Kidney (tissue), 14 donors: ENCODE results near the gene SLCO4A1. TPM values are rescaled to one million over a fixed set of nuclear protein-coding genes. Genes with fewer than 3 reads are reported as not detected.

ENCODE experiments used
- DNase-seq, 5 donors: peaks; one replicate each; pipeline ENCODE4 v3.0.0-alpha.2; 2013 to 2020
- FAIRE-seq: peaks from 2 replicates; lab custom pipeline; 2012; peaks lifted over from hg19 to GRCh38; lab: Jason Lieb, UNC
- H3K27ac ChIP-seq, 2 donors: one replicate each; pipeline ENCODE4 v1.7.0; 2013; ENCODE audit warnings: low read depth in 2 of 2, low read length in 2 of 2, inconsistent platforms in 1 of 2
- H3K27me3 ChIP-seq: one replicate; pipeline ENCODE4 v1.7.1; 2013; ENCODE audit warnings: low read length, inconsistent platforms; ENCODE audit not compliant: control insufficient read depth, insufficient read depth
- H3K36me3 ChIP-seq, 3 donors: one replicate each; pipeline versions ENCODE4 v1.7.0 to v1.7.1; 2013; ENCODE audit warnings: low read length in 3 of 3, control low read depth in 1 of 3, inconsistent platforms in 1 of 3; ENCODE audit not compliant: insufficient read depth in 3 of 3, control insufficient read depth in 2 of 3
- H3K4me1 ChIP-seq, 3 donors: one replicate each; pipeline versions ENCODE4 v1.7.0 to v1.7.1; 2013; ENCODE audit warnings: low read length in 3 of 3, inconsistent platforms in 1 of 3, low read depth in 1 of 3; ENCODE audit not compliant: control insufficient read depth in 2 of 3, insufficient read depth in 2 of 3
- H3K4me3 ChIP-seq, 3 donors: one replicate each; pipeline versions ENCODE4 v1.7.0 to v1.8.1; 2013; ENCODE audit warnings: low read length in 3 of 3, control low read depth in 1 of 3, inconsistent platforms in 1 of 3
- H3K9ac ChIP-seq, 3 donors: one replicate each; pipeline versions ENCODE4 v1.7.0 to v1.7.1; 2013; ENCODE audit warnings: low read length in 3 of 3, control low read depth in 1 of 3, inconsistent platforms in 1 of 3
- H3K9me3 ChIP-seq, 3 donors: one replicate each; pipeline versions ENCODE4 v1.7.0 to v1.7.1; 2013; ENCODE audit warnings: low read length in 3 of 3, control low read depth in 1 of 3, inconsistent platforms in 1 of 3; ENCODE audit not compliant: control insufficient read depth in 2 of 3, insufficient read depth in 1 of 3
- intact Hi-C: fragments of 100-400 bp; cut with DNase I; formaldehyde crosslinking; loops from one replicate; pipeline ENCODE4 v1.11.1; 2022
- polyA plus RNA-seq: library from polyadenylated mRNA; stranded (reverse); fragments of 350-450 nt; fragmentation: Illumina TruSeq; extraction: RNeasy Lipid Tissue Mini Kit (QIAGEN cat#74804); gene quantifications from one replicate; pipeline ENCODE4 v1.2.3, GENCODE V29; 2014; ENCODE audit warnings: low read depth, low replicate concordance; ENCODE audit not compliant: insufficient read depth
- total RNA-seq: library from RNA; stranded (reverse); fragmentation: NEBNext Ultra II Directional; extraction: Animal tissue kit (Norgen Biotek cat#: 25700); gene quantifications from one replicate; pipeline ENCODE4 v1.2.1, GENCODE V29; 2021
- TF ChIP-seq, protein P1 (sequence below): IDR thresholded peaks from 3 replicates; pipeline ENCODE4 v1.5.1; 2012; ENCODE audit warnings: mild to moderate bottlenecking, moderate library complexity, borderline replicate concordance; ENCODE audit not compliant: insufficient read depth; ENCODE audit errors: extremely low read depth
- donor health status: control.
- donor health status: control.
- donor health status: control.
- donor health status: control.
- donor health status: control.
- donor health status: DM: yes; HTN: yes; CAD: no.
- donor health status: Normal renal cell carcinoma (clear cell type).

Gene SLCO4A1
- total and polyA plus RNA-seq, 2 donors from 2014 or later, result 12.4 to 80.3 TPM

DNA sequence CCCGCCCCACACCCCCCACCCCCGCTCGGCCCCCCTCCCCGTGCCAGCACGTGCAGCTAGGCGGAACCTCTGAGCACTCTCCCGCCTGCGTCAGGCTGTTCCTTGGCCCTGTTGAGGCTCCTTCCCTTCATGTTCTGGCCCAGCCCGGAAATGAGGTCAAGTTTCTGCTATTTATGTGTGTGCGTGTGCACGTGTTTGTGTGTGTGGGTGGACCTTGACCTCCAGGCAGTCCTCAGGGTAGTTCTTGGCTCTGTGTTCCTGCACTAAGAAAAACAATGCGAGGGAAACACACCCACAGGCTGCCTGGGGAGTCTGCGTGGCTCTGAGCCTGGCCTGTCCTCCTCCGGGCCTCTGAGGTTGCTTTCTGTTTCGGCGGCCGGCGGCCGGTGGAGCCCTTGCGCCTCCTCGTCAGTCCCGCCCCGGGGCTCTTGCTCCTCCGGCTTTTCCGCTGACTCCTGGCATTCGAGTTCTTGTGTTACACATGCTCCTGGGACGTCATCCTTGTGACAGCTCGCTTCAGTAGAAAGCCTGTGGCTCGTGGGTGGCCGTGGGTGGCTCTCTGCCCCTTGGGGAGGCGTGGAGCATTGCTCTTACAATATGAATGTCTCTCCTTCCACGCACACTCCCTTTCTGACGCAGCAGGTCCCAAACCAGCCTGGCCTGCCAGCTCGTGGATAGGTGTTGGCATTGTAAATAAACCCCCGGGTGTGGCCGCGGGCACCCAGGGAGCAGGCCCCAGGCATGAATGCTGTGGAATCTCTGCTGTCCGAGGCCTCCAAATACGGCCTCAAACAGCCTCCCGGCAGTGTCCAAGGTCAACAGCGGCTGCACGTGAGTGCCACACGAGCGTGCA lies 10.0 kb downstream of the SLCO4A1 start:
- Histone ChIP-seq H3K36me3 (no peaks in the 10 kb centered on the region), H3K27me3 (no peaks in the 10 kb centered on the region), H3K4me1 (peaks cover 0 to 21% (median 12%) of the 10 kb centered on the region in 3 donors), H3K9me3 (no peaks in the 10 kb centered on the region), H3K9ac (peak overlapping the region in 1 of 3 donors; percentile 80), H3K4me3 (peak overlapping the region; percentile 24 to 55 (median 30)), H3K27ac (peak overlapping the region; percentile 87 to 97)
- DNase-seq, result peak; percentile 91 to 98 (median 95)
- intact Hi-C loops, result no loop called here
- FAIRE-seq, result peak; percentile 72
- TF ChIP-seq, protein P1, sequence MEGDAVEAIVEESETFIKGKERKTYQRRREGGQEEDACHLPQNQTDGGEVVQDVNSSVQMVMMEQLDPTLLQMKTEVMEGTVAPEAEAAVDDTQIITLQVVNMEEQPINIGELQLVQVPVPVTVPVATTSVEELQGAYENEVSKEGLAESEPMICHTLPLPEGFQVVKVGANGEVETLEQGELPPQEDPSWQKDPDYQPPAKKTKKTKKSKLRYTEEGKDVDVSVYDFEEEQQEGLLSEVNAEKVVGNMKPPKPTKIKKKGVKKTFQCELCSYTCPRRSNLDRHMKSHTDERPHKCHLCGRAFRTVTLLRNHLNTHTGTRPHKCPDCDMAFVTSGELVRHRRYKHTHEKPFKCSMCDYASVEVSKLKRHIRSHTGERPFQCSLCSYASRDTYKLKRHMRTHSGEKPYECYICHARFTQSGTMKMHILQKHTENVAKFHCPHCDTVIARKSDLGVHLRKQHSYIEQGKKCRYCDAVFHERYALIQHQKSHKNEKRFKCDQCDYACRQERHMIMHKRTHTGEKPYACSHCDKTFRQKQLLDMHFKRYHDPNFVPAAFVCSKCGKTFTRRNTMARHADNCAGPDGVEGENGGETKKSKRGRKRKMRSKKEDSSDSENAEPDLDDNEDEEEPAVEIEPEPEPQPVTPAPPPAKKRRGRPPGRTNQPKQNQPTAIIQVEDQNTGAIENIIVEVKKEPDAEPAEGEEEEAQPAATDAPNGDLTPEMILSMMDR, result no peak

DNA sequence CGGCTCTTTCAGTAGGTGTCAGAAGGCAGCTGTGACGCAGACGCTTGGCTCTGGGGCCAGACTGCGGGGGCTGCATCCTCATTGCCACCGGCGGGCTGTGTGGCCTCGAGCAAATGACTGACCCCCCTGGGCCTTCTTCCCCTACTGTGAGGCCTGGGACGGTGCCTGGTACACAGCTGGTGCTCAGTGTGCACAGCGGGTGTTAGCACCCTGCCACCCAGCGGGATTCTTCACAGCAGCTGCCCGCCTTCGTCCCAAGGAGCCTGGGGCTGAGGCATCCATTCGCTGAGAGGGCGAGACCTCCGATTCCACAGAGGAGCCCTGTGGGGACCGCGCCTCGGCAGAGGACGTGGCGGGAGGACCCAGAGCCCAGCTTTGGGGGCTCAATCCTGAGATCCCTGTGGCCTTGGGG lies 10.6 kb downstream of the SLCO4A1 start:
- Histone ChIP-seq H3K9me3 (no peaks in the 10 kb centered on the region), H3K27me3 (no peaks in the 10 kb centered on the region), H3K27ac (peak overlapping the region; percentile 87 to 97), H3K9ac (peak overlapping the region in 1 of 3 donors; percentile 80), H3K4me1 (peaks cover 0 to 17% (median 12%) of the 10 kb centered on the region in 3 donors), H3K36me3 (no peaks in the 10 kb centered on the region), H3K4me3 (peak overlapping the region in 1 of 3 donors; percentile 55)
- TF ChIP-seq, protein P1, result no peak
- FAIRE-seq (no peak), DNase-seq (no peak)
- intact Hi-C loops, result no loop called here

DNA sequence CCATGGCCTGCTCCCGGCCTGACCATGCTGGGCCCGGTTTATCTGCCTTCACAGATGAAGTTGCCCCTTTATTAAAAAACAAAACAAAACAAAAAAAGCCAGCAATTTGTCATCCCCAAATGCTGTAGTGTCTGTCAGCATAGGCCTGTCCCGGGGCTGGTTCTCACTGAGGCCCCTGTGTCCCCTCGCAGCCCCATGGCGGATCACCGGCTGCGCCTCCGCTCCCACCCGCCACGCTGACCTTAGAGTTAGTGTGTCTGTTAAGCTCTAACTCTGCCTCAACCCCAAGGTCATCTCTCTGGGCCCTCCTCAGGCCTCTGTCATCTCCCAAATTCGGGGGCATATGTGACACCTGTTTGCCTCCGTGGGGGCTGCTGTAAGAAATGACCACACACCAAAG lies 11.1 kb downstream of the SLCO4A1 start:
- Histone ChIP-seq H3K27me3 (no peaks in the 10 kb centered on the region), H3K4me3 (no peak overlapping the region), H3K36me3 (no peaks in the 10 kb centered on the region), H3K27ac (peak overlapping the region; percentile 87 to 97), H3K4me1 (peaks cover 0 to 17% (median 12%) of the 10 kb centered on the region in 3 donors), H3K9me3 (no peaks in the 10 kb centered on the region), H3K9ac (no peak overlapping the region)
- TF ChIP-seq, protein P1, result no peak
- intact Hi-C loops, result no loop called here
- DNase-seq (no peak), FAIRE-seq (no peak)
